HG03521 (cell line): ENCODE results near the gene ABCC5.
"Not testable (repeated sequence)": the region's sequence is repeated elsewhere in the genome, so short reads cannot be mapped to it uniquely, and the experiment has no call there.

Source experiments
- ATAC-seq: cut with Tn5 transposase; IDR thresholded peaks from one replicate; pipeline ENCODE4 v1.9.1; 2021; ENCODE audit warnings: mild to moderate bottlenecking, moderate library complexity; ENCODE audit not compliant: unreplicated experiment

Gene ABCC5

GRCh38 chr3:184016811-184017671 lies 643 bp downstream of the ABCC5 start:
- peak; percentile 72 for ATAC-seq

GRCh38 chr3:184016169-184016570 lies 1.5 kb downstream of the ABCC5 start:
- ATAC-seq, result no peak

- no peak for ATAC-seq
Measured at GRCh38 chr3:184015381-184016019, 2.2 kb downstream of the ABCC5 start.

- no peak for ATAC-seq
Measured at GRCh38 chr3:184011937-184012889, 5.5 kb downstream of the ABCC5 start.

GRCh38 chr3:184011230-184011876 lies 6.3 kb downstream of the ABCC5 start:
- ATAC-seq, result no peak

GRCh38 chr3:184008161-184008560 lies 9.5 kb downstream of the ABCC5 start:
- no peak for ATAC-seq

GRCh38 chr3:184007143-184007813 lies 10.4 kb downstream of the ABCC5 start:
- not testable (repeated sequence) for ATAC-seq

- peak; percentile 79 for ATAC-seq
Measured at GRCh38 chr3:184005941-184006507, 11.7 kb downstream of the ABCC5 start.

- ATAC-seq, result no peak
Measured at GRCh38 chr3:184004476-184004875, 13.2 kb downstream of the ABCC5 start.

- ATAC-seq, result no peak
Measured at GRCh38 chr3:184003187-184003967, 14.3 kb downstream of the ABCC5 start.

GRCh38 chr3:184002469-184002868 lies 15.2 kb downstream of the ABCC5 start:
- ATAC-seq, result no peak

GRCh38 chr3:184001761-184002160 lies 15.9 kb downstream of the ABCC5 start:
- no peak for ATAC-seq

GRCh38 chr3:183991403-183991802 lies 26.3 kb downstream of the ABCC5 start:
- no peak for ATAC-seq

- ATAC-seq, result no peak
Measured at GRCh38 chr3:183988216-183988790, 29.4 kb downstream of the ABCC5 start.

- no peak for ATAC-seq
Measured at GRCh38 chr3:183987000-183987600, 30.6 kb downstream of the ABCC5 start.

GRCh38 chr3:183984749-183985729 lies 32.6 kb downstream of the ABCC5 start:
- ATAC-seq, result no peak

GRCh38 chr3:183984127-183984740 lies 33.5 kb downstream of the ABCC5 start:
- ATAC-seq, result no peak
